Activated gamma-delta T cell (primary cell): Measurements from ENCODE around the gene TLE6.
"Not testable (repeated sequence)": the region's sequence is repeated elsewhere in the genome, so short reads cannot be mapped to it uniquely, and the experiment has no call there.

Experiments used
- DNase-seq: peaks from one replicate; lab custom pipeline; 2025; lab: John Stamatoyannopoulos, UW

The TLE6 gene

DNA sequence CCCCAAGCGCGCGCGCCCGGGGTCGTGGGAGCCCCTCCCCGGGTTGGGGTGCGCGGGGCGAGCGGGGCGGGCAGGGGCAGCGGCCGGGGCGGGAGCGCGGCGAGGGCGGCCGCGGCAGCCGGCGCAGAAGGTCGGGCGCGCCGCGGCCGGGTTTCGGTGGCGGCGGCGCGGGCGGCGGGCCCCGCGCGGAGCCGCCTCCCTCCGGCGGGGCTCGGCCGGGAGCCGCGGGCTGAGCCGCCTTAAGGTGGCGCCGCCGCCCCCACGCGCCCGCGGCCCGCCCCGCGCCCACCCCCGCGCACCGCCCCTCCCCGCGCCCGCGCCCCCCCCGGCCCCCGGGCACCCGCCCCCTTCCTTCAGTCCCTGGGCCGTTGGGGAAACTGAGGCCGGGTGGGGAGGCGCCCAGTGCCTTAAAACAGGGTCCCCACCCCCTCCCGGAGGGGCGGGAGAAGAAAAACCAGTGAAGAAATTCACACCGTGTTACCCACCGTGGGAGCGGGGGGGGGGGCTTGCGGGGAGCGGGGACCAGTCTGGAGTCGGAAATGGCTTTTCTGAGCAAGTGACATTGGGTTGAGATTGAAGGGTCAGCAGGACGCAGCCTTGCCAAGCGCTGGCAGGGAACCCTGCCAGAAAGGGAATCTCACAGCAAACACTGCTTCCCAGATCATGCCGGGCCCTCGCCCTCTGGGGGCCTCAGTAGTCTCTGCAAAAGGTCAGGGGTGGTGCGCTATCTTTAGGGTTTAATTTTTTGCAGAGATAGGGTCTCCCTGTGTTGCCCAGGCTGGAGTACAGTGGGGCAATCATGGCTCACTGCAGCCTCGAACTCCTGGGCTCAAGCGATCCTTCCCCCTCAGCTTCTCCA is 51.9 kb downstream of the TLE6 start, which contains the start of gene TLE2:
Gene TLE2, minus strand, starts transcription at position 216 of the 859 bp plus-strand sequence. CDS start 376 bp downstream, outside the sequence.
- DNase-seq = no peak

DNA sequence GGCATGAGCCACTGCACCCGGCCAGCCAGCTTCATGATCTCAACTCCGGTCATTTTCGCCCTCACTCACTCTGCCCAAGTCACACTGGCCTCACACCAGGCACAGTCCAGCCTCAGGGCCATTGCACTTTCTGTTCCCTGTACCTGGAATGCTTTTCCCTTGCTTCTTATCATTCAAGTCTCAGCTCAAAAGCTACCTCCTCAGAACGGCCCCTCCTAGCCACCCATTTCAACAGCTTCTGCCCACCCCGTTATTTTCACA is 54.2 kb downstream of the TLE6 start:
- no peak for DNase-seq

DNA sequence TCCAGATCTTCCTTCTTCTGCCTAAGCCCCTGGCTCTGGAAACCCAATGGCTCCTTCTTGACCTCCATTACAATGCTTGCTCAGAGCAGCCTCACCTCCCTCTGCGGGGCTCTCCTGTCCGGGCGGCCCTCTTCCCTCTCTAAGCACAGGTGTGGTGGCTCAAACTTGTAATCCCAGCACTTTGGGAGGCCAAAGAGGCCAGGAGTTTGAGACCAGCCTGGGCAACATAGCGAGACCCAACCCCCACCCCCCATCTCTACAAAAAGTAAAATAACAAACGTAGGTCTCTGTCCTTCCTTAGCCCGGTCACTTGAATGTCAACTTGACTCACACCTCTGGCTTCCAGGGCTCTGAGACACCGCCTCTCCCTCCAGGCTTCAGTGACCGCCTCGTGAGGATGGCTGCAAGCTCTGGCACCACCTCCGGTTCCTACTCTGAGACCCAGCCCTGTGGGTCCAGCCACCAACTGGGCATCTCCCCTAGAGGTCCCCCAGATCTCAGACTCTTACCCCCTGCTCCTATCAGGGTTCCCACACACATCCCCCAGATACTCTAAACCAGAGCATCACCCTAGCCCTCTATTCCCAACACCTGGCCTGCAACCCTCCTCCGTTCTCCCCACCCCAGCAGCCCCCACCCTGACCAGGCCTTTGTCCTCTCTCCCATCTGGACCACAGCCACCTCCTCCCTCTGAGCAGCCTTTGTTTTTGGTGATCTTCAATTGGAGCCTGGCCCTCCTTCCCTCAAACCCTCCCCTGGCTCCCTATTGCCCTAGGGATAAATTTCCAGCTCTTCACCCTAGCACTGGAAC is 56.4 kb downstream of the TLE6 start:
- no peak for DNase-seq

DNA sequence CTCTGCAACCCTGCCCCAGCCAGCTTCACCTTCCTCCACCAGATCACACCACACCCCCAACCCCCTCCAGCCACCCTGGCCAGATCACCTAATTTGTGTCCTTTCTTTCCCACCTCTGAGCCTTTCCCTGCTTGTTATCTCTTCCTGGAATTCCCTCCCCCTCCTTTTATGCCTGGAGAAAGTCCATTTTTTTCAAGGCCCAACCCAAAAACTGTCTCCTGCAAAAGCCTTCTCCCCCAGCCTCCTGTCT is 57.0 kb downstream of the TLE6 start:
- DNase-seq = no peak

DNA sequence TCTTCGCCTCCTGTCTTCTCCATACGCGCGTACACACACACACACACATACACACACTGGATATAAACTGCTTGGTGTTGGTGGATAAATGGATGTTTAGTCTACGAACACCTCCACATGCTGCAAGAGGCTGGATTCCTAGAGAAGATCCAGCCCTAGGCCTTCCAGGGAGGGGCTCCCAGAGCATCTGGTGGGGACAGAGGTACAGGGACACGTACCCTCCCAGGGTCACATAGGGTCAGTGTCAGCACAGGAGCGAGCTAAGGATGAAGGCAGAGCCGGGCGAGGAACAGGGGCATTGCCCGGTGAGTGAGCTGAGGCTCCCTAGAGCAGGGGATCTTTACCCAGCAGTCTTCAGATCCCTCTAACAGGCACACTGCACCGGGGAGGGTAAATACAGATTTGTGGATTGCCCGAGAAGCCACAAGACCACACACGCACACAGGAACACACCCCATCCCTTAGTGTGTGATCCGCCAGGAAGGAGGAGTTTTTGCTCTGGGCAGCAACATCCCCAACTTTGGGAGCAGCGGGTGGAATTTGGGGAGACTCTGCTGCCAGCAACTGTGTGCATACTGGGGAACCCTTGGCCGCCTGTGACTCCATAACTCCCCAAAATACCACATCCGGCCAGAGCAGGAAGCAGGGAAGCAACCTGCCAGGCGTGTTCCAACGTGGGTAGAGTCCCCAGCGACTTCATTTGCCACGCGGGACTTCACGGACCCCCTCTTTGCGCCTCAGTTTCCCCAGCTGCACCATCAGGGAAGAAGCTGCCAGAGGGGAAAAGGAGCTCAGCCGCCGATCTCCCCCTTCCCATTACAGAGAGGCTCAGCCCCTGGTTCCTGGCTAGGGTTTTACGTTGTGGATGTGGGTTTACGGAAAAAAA is 57.5 kb downstream of the TLE6 start:
- DNase-seq = no peak

DNA sequence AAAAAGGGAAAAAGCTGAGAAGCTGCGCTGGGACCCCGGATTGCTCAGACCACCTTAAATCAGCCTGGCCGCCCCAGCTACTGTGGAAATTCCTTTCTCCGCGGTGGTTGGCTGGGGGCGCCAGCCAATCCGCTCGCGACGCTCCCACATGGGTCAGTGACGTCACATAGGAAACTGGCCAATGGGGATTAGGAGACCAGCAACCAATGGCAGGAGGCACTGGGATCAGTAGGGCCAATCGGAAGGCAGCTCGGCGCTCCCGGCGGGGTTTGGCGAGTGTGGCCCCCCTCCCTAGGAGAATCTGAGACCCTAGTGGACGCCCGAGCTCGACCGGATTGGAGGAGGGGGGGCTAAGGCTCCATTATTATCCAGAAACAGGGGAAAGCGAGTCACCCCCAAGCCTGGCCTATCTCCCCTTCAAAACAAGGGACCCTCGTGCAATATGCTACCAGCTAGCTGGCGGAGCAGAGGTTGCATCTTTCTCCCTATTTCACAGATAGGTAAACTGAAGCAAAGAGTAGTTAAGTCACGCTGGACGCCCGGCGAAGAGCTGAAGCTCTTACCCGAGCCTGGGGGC is 58.3 kb downstream of the TLE6 start:
- DNase-seq = peak; percentile 73

DNA sequence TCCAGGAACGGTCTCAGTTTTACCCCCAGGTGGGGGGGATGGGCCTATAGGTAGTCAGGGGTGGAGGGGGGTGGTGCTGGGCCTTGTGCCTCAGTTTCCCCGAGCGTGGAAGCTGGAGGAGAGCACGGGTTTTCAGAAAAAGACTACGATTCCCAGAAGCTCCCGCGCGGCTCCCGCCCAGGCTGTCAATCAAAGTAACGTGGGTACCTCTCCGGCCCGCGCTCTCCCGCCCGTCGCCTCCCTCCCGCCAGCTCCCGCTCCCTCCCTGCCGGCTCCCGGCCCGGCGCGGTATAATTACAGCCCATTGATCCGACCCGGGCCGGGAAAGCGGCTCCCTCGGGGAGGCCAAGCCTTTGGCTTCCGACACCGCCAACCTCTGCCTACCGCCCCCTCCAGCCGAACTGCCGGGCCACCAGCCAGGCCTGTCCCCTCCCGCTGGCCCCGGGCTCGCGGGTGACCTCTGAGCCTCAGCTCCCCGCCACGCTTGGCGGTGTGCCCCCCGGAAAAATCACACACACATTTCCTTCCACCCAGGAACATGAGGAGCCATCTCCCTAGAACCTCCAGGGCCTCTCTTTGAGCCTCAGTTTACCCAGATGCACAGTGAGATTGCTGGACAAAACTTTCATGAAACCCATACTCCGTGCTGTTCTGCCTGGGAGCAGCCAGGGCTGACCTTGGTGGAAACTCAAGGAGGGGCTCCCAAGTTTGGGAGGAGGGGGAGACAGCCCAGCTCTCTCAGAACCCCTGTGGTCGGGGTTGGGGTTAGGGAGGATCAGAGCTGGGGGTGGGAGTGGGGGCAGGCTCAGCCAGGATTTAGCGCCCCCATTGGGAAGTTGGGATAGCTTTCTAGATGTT is 59.0 kb downstream of the TLE6 start:
- DNase-seq = peak; percentile 53

DNA sequence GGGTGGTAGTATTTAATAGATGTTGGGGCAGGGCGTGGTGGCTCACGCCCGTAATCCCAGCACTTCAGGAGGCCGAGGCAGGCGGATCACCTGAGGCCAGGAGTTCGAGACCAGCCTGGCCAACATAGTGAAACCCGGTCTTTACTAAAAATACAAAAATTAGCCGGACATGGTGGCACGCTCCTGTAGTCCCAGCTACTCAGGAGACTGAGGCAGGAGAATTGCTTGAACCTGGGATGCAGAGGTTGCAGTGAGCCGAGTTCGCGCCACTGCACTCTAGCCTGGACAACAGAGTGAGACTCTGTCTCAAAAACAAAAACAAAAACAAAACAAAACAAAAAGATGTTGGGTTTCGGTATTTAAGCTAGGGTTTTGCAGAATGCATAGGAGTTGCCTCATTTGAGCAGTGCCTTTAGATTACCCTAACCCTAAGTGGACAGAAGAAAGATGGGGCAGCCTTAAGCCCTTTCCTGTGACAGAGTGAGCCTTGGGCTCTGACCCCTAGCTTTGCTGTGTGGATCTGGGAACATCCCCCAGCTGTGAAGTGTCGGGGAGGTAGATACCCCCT is 59.7 kb downstream of the TLE6 start:
- DNase-seq = not testable (repeated sequence)

DNA sequence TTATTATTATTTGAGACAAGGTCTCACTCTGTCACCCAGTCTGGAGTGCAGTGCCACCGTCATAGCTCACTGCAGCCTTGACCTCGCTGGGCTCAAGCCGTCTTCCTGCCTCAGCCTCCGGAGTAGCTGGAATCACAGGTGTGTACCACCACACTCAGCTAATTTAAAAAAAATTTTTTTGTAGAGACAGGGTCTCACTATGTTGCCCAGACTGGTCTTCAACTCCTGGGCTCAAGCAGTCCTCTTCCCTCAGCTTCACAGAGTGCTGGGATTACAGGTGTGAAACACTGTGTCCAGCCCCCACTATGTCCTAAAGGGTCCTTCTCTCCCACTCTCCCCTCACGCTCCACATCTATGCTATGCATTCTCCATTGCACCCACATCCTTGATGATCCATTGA is 60.9 kb downstream of the TLE6 start:
- no peak for DNase-seq

DNA sequence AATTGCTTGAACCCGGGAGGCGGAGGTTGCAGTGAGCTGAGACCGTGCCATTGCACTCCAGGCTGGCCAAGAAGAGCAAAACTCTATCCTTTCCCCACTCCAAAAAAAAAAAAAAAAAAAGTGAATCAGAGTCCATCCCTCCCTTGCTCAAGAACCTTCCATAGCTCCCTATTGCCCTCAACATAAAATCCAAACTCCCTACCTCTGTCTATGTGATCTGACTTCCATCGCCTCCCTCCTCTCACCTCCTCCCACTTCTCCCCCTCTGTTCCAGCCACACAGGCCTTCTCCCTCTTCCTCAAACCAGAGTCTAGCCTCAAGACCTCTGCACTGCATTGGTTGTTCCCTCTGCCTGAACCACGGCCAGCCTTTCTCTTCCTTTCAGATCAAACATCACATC is 61.8 kb downstream of the TLE6 start:
- DNase-seq = no peak

DNA sequence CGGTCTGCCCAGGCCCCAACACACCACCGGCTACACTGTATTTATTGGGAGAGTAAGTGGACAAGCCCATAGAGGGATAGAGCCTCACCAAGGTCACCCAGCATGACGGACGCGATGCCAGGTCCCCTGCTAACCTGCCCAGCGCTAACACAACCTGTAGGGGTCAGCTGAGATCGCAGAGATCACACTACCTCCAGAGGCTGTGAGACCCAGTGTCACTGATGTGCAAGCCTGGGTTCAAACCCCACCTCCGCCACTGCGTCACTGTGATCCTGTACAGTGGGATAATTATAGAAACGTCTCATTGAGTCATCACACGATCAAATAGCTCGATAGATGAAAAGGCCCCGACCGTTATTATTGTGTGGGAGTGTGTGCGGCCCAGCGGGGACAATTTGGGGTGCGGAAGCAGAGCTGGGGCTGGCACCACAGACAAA is 62.3 kb downstream of the TLE6 start:
- no peak for DNase-seq

DNA sequence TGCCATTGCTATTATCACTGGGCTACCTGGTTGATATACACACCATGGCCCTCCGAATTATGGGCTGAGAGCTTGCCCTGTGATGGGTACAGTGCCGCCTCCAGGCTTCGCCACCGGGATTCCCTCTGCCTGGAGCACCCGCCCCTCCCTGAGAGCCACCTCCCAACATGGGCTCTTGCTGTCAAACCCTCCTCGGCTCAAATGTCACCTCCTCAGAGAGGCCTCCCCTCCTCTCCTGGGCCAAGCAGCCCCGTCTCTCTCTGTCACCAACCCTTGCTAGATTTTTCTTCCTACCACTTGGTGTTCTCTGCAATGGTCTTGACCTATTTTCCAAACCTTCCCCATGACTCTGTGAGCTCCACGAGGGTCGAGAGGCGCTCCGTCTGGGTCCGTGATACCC is 64.0 kb downstream of the TLE6 start:
- DNase-seq = no peak

DNA sequence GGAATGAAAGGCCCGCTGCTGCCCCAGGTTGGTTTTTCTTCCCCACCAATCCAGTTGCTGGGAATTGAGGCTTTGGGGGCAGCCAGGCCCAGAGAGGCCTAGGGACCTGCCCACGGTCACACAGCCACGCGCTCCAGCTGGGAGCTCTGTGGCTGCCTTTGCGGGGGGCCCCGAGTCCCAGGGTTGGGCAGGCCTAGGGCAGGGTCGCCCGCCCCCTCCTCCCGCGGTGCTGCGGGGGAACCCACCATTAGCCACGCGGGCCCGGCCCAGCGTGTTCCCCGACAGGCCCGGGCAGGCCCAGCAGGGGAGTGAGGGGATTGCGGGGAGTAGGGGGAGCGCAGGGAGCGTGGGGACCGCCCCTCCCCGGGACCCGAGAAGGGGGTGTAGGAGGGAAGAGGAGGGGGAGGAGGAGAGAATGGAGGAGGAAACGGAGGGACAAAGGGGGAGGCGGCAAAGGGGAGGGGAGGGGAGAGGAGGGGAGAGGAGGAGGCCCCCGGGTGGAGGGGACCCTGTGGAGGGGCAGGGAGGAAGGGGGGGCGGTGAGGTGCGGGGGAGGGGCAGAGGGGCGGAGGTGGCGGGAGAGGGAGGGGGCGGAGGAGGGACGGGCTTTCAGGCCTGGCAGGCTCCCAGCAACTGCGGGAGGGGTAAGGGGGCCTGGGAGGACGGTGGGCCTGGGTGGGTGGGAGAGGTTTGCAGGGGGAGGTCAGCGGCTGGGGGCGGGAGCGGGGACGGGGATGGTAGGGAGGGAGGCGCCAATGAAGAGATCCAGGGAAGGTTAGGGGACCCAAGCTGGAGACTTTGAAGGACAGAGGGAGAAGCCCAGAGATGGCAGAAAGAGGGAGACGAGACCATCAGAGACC is 64.6 kb downstream of the TLE6 start:
- no peak for DNase-seq

DNA sequence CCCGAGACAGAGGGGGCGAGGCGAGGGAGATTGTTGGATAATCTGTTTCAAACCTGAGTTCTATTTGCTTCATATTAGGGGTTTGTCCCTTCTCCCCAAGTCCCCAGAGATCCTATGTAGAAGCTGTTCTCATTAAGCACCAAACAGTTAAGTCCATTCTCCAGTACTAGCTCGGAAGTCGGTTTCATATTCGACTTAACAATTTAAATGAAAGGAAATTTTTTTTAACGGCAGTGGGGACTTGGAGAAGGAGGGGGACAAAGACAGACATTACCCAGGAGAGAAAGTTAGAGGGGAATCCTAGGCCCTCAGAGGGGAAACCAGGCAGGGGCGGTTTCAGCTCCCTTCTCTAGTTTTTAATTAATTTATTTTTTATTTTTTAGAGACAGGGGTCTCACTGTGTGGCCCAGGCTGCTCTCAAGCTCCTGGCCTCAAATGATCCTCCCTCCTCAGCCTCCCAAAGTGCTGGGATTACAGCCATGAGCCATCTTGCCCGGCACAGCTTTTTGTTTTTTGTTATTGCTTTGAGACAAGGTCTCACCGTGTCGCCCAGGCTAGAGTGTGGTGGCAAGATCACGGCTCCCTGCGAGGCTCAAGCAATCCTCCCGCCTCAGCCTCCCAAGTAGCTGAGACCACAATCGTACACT is 65.4 kb downstream of the TLE6 start:
- DNase-seq = no peak
